BJ (cell line): ENCODE results near the gene REEP6. TPM values are rescaled to one million over a fixed set of nuclear protein-coding genes. Genes with fewer than 3 reads are reported as not detected.

Experiments
- CTCF ChIA-PET: fragments of 350-600 bp; formaldehyde crosslinking; extraction: SDS; loops from one replicate; lab custom pipeline; 2021; ENCODE audit warnings: antibody characterized with exemption, inconsistent platforms; lab: Yijun Ruan, JAX
- POLR2A ChIA-PET: fragments of 300-600 bp; sonication (Branson Sonifier 250); formaldehyde crosslinking; extraction: SDS; loops from one replicate; lab custom pipeline; 2021; ENCODE audit warnings: antibody characterized with exemption; lab: Charles Lee
- DNase-seq: peaks from one replicate; pipeline ENCODE4 v3.0.0-alpha.2; 2011; ENCODE audit warnings: low read depth
- H3K27me3 ChIP-seq: 2 replicates; pipeline ENCODE4 v1.6.0; 2011; ENCODE audit warnings: low read length; ENCODE audit not compliant: control insufficient read depth, insufficient read depth
- H3K36me3 ChIP-seq: 2 replicates; pipeline ENCODE4 v1.5.1; 2011; ENCODE audit warnings: low read length; ENCODE audit not compliant: control insufficient read depth, insufficient read depth
- H3K4me3 ChIP-seq: 2 replicates; pipeline ENCODE4 v1.5.1; 2011; ENCODE audit warnings: low read depth, mild to moderate bottlenecking, control low read depth, low read length
- CTCF ChIP-seq: IDR thresholded peaks from 2 replicates; pipeline ENCODE4 v1.5.1; 2011; ENCODE audit warnings: low read depth, mild to moderate bottlenecking, control low read depth, inconsistent platforms, low read length, moderate library complexity; ENCODE audit not compliant: insufficient read depth
- polyA plus RNA-seq: library from polyadenylated mRNA; depleted of rRNA; stranded (reverse); fragments of >200 nt; gene quantifications from 2 replicates; pipeline ENCODE4 v1.2.3, GENCODE V29; 2011

The REEP6 gene
- polyA plus RNA-seq, 1 experiment: 3.1 TPM

GRCh38 chr19:1450735-1451731 lies 39.9 kb upstream of the REEP6 start:
- Histone ChIP-seq H3K36me3 (no peaks in the 10 kb centered on the region), H3K27me3 (peaks cover 35% of the 10 kb centered on the region), H3K4me3 (no peak overlapping the region)
- ChIA-PET CTCF (no interaction called here), POLR2A (no interaction called here)
- no peak for DNase-seq
- TF ChIP-seq CTCF: no peak

- H3K27me3 ChIP-seq: peaks cover 32% of the 10 kb centered on the region
- TF ChIP-seq CTCF: no peak
- no peaks in the 10 kb centered on the region for H3K36me3 ChIP-seq
- ChIA-PET CTCF (interaction anchor here (0.6 to 1.4 kb wide), 4 partner anchors 64 to 374 kb away, joined by 3 read pairs; no protein-coding TSS in a partner anchor), POLR2A (no interaction called here)
- no peak for DNase-seq
- H3K4me3 ChIP-seq: no peak overlapping the region
Observed at GRCh38 chr19:1451916-1452801, 38.8 kb upstream of the REEP6 start.

- no peaks in the 10 kb centered on the region for H3K36me3 ChIP-seq
- peaks cover 32% of the 10 kb centered on the region for H3K27me3 ChIP-seq
- DNase-seq: no peak
- H3K4me3 ChIP-seq: no peak overlapping the region
- ChIA-PET CTCF (interaction anchor here (0.6 to 1.4 kb wide), 3 partner anchors 8 to 173 kb away, joined by 3 to 9 read pairs (median 3); no protein-coding TSS in a partner anchor), POLR2A (no interaction called here)
- no peak for TF ChIP-seq CTCF
Observed at GRCh38 chr19:1452802-1453524, 38.0 kb upstream of the REEP6 start.

- CTCF ChIA-PET: interaction anchor here (1.4 kb wide), 3 partner anchors 9 to 174 kb away, joined by 3 to 9 read pairs (median 5); no protein-coding TSS in a partner anchor
- no peak overlapping the region for H3K4me3 ChIP-seq
- TF ChIP-seq CTCF: peak; percentile 15; the same call in 1 of the 2 replicates
- H3K36me3 ChIP-seq: no peaks in the 10 kb centered on the region
- no peak for DNase-seq
- POLR2A ChIA-PET: no interaction called here
- H3K27me3 ChIP-seq: peaks cover 34% of the 10 kb centered on the region
Observed at GRCh38 chr19:1453525-1454364, 37.2 kb upstream of the REEP6 start.
